ENCODE results near the gene PLK1. TPM values are rescaled to one million over a fixed set of nuclear protein-coding genes. Genes with fewer than 3 reads are reported as not detected.

Gene PLK1
- polyA plus RNA-seq, 1 donor from 2014 or later, result 0.21 TPM

DNA sequence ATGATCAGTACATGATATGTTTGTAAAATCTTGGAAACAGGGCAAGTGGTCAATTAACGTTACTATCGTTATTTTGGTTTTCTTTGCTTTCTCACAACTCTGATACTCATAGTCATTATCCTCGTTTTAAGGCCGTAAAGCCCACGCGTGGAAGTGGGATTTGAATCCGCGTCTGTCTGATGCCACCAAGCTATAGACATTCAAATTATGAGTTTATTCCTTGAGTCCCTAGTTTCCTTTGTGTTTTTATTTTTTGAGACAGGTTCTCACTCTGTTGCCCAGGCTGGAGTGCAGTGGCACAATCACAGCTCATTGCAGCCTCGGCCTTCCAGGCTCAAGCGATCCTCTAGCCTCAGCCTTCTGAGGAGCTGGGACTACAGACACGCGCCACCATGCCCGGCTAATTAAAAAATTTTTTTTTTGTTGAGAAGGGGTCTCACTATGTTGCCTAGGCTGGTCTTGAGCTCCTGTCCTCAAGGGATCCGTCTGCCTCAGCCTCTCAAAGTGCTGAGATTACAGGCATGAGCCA lies 36.4 kb upstream of the PLK1 start:
- TF ChIP-seq RAD21 (conservative IDR thresholded peaks at IDR 0.05), result no peak
- TF ChIP-seq TAF1 (IDR thresholded peaks at IDR 0.05; ENCODE audit: low read depth), result no peak
- TF ChIP-seq EP300 (conservative IDR thresholded peaks at IDR 0.05; ENCODE audit: poor library complexity, severe bottlenecking), result no peak
- TF ChIP-seq, protein P1, sequence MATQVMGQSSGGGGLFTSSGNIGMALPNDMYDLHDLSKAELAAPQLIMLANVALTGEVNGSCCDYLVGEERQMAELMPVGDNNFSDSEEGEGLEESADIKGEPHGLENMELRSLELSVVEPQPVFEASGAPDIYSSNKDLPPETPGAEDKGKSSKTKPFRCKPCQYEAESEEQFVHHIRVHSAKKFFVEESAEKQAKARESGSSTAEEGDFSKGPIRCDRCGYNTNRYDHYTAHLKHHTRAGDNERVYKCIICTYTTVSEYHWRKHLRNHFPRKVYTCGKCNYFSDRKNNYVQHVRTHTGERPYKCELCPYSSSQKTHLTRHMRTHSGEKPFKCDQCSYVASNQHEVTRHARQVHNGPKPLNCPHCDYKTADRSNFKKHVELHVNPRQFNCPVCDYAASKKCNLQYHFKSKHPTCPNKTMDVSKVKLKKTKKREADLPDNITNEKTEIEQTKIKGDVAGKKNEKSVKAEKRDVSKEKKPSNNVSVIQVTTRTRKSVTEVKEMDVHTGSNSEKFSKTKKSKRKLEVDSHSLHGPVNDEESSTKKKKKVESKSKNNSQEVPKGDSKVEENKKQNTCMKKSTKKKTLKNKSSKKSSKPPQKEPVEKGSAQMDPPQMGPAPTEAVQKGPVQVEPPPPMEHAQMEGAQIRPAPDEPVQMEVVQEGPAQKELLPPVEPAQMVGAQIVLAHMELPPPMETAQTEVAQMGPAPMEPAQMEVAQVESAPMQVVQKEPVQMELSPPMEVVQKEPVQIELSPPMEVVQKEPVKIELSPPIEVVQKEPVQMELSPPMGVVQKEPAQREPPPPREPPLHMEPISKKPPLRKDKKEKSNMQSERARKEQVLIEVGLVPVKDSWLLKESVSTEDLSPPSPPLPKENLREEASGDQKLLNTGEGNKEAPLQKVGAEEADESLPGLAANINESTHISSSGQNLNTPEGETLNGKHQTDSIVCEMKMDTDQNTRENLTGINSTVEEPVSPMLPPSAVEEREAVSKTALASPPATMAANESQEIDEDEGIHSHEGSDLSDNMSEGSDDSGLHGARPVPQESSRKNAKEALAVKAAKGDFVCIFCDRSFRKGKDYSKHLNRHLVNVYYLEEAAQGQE (IDR thresholded peaks at IDR 0.05; ENCODE audit: borderline replicate concordance), result no peak
- TF ChIP-seq SMC3 (conservative IDR thresholded peaks at IDR 0.05; ENCODE audit: poor library complexity), result no peak
- Histone ChIP-seq H3K27ac (ENCODE audit: low read length) (peak overlapping the region; percentile 85), H2AFZ (ENCODE audit: low read depth, low read length) (no peak overlapping the region)

DNA sequence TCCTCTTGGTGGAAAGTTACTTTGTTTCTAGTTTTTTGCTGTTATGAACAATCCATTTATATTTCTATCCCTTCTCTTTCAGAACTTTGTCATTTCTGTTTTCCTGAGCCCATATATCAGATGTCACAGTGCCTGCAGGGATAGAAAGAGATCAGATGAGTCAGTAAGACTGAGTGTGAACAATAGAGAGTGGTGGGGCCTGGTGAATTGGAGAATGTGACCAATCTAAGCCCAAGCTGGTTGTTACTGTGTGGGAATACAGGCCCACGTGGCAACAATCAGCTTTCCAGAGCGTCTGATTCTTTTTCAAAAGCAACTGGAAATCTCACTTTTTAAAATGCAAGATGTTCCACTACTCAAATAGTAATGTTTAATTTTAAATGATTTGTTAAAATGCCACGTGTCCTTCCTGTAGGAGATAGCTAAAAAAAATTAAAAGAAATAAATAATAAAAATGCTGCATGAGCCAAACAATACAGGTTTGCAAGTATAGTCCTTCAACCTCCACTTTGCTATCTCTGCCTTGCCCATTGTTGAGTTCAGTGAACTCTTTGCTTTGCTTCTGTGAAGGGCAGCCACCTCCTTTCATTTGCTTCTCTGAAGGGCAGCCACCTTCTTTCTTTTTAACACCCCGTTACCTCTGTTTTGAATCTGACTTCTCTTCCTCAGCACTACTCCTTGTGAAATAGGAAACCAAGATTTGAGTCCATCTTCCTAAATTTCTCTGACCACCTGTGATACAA lies 27.8 kb upstream of the PLK1 start:
- H3K9ac ChIP-seq (ENCODE audit: low read length), result no peak overlapping the region
- H4K20me1 ChIP-seq (ENCODE audit: insufficient read depth), result no peaks in the 10 kb centered on the region
- H3K36me3 ChIP-seq (ENCODE audit: insufficient read depth, low read length), result peaks cover 2% of the 10 kb centered on the region
- no peak overlapping the region for H3K27ac ChIP-seq (ENCODE audit: low read length)
- no peaks in the 10 kb centered on the region for H3K9me2 ChIP-seq (ENCODE audit: insufficient read depth, low read length)
- no peaks in the 10 kb centered on the region for H3K27me3 ChIP-seq (ENCODE audit: insufficient read depth, low read depth, low read length)
- H3K9me3 ChIP-seq (ENCODE audit: low read length), result no peaks in the 10 kb centered on the region
- no peak overlapping the region for H3K4me2 ChIP-seq (ENCODE audit: low read length)
- H2AFZ ChIP-seq (ENCODE audit: low read depth, low read length), result no peak overlapping the region
- peaks cover 49% of the 10 kb centered on the region for H3K79me2 ChIP-seq (replicated peaks; ENCODE audit: insufficient read depth, low read length)
- H3K4me3 ChIP-seq (ENCODE audit: low read length), result no peak overlapping the region
- no peaks in the 10 kb centered on the region for H3F3A ChIP-seq (ENCODE audit: insufficient read depth, low read length, poor library complexity, severe bottlenecking)
- TF ChIP-seq EZH2 (IDR thresholded peaks at IDR 0.05; ENCODE audit: borderline replicate concordance, insufficient read depth, low read length, poor library complexity, severe bottlenecking) (no peak), EP300 (conservative IDR thresholded peaks at IDR 0.05; ENCODE audit: poor library complexity, severe bottlenecking) (no peak), POLR2AphosphoS5 (IDR thresholded peaks at IDR 0.05) (no peak), SMC3 (conservative IDR thresholded peaks at IDR 0.05; ENCODE audit: poor library complexity) (no peak), MXI1 (conservative IDR thresholded peaks at IDR 0.05; ENCODE audit: poor library complexity, severe bottlenecking) (no peak), TAF1 (IDR thresholded peaks at IDR 0.05; ENCODE audit: low read depth) (no peak), RAD21 (conservative IDR thresholded peaks at IDR 0.05) (no peak)
- TF ChIP-seq, protein P2, sequence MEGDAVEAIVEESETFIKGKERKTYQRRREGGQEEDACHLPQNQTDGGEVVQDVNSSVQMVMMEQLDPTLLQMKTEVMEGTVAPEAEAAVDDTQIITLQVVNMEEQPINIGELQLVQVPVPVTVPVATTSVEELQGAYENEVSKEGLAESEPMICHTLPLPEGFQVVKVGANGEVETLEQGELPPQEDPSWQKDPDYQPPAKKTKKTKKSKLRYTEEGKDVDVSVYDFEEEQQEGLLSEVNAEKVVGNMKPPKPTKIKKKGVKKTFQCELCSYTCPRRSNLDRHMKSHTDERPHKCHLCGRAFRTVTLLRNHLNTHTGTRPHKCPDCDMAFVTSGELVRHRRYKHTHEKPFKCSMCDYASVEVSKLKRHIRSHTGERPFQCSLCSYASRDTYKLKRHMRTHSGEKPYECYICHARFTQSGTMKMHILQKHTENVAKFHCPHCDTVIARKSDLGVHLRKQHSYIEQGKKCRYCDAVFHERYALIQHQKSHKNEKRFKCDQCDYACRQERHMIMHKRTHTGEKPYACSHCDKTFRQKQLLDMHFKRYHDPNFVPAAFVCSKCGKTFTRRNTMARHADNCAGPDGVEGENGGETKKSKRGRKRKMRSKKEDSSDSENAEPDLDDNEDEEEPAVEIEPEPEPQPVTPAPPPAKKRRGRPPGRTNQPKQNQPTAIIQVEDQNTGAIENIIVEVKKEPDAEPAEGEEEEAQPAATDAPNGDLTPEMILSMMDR (IDR thresholded peaks at IDR 0.05; ENCODE audit: poor library complexity, severe bottlenecking), result no peak
- TF ChIP-seq, protein P1 (IDR thresholded peaks at IDR 0.05; ENCODE audit: borderline replicate concordance), result no peak

More for the DNA sequence above, 36.4 kb upstream of the PLK1 start:
- H3K9me3 ChIP-seq (ENCODE audit: low read length), result no peaks in the 10 kb centered on the region
- H3K4me3 ChIP-seq (ENCODE audit: low read length), result peak overlapping the region; percentile 90
- no peaks in the 10 kb centered on the region for H3F3A ChIP-seq (ENCODE audit: insufficient read depth, low read length, poor library complexity, severe bottlenecking)
- peak overlapping the region; percentile 48 for H3K4me2 ChIP-seq (ENCODE audit: low read length)
- peaks cover 41% of the 10 kb centered on the region for H3K79me2 ChIP-seq (replicated peaks; ENCODE audit: insufficient read depth, low read length)
- H4K20me1 ChIP-seq (ENCODE audit: insufficient read depth), result no peaks in the 10 kb centered on the region
- H3K9me2 ChIP-seq (ENCODE audit: insufficient read depth, low read length), result no peaks in the 10 kb centered on the region
- H3K36me3 ChIP-seq (ENCODE audit: insufficient read depth, low read length), result peaks cover 8% of the 10 kb centered on the region
- no peaks in the 10 kb centered on the region for H3K27me3 ChIP-seq (ENCODE audit: insufficient read depth, low read depth, low read length)
- H3K9ac ChIP-seq (ENCODE audit: low read length), result peak overlapping the region; percentile 87

All from neural cell (in vitro differentiated cells).